ENCODE results near the gene DNMT3B. TPM values are rescaled to one million over a fixed set of nuclear protein-coding genes. Genes with fewer than 3 reads are reported as not detected.

Gene DNMT3B
- total RNA-seq, 2 experiments from 2014 or later, result 0.28 to 0.33 TPM

- Histone ChIP-seq H3K9me3 (ENCODE audit: control insufficient read depth in 1 of 2, insufficient read depth in 1 of 2, low read length in 2 of 2) (no peaks in the 10 kb centered on the region), H3K4me3 (ENCODE audit: low read length) (no peak overlapping the region), H3K27ac (ENCODE audit: low read depth in 1 of 2, low read length in 2 of 2) (no peak overlapping the region), H3K36me3 (ENCODE audit: insufficient read depth, low read length) (no peaks in the 10 kb centered on the region), H3K4me1 (ENCODE audit: insufficient read depth, low read length) (peaks cover 8% of the 10 kb centered on the region), H3K27me3 (ENCODE audit: control insufficient read depth in 1 of 2, insufficient read depth in 2 of 2, low read length in 2 of 2) (no peaks in the 10 kb centered on the region)
- TF ChIP-seq CTCF (IDR thresholded peaks at IDR 0.05), result no peak
- H3K27ac Mint-ChIP-seq, result no peak overlapping the region
- no peaks in the 10 kb centered on the region for H3K27me3 Mint-ChIP-seq
- ChIA-PET CTCF (no interaction called here), POLR2A (no interaction called here)
- H3K9me3 Mint-ChIP-seq, result no peaks in the 10 kb centered on the region
- peaks cover 5% of the 10 kb centered on the region for H3K4me1 Mint-ChIP-seq (ENCODE audit: low read depth)
- H3K36me3 Mint-ChIP-seq (ENCODE audit: low read depth), result no peaks in the 10 kb centered on the region
- intact Hi-C loops (cut with DNase I, micrococcal nuclease), result loop anchor here in 1 of 2 experiments (5.0 kb wide), 1 partner anchor 156 kb away; no protein-coding TSS in a partner anchor
- no peak overlapping the region for H3K4me3 Mint-ChIP-seq
- DNase-seq (no peak), ATAC-seq (ENCODE audit: poor library complexity) (no peak)
These were observed 24.0 kb downstream of the DNMT3B start for GRCh38 chr20:32786059-32786760.

- ChIA-PET CTCF (no interaction called here), POLR2A (no interaction called here)
- no peaks in the 10 kb centered on the region for H3K27me3 Mint-ChIP-seq
These were observed 25.0 kb downstream of the DNMT3B start for GRCh38 chr20:32787168-32787567.

More at GRCh38 chr20:32787168-32787567, 25.0 kb downstream of the DNMT3B start:
- H3K36me3 Mint-ChIP-seq (ENCODE audit: low read depth), result no peaks in the 10 kb centered on the region
- Histone ChIP-seq H3K27me3 (ENCODE audit: control insufficient read depth in 1 of 2, insufficient read depth in 2 of 2, low read length in 2 of 2) (no peaks in the 10 kb centered on the region), H3K4me3 (ENCODE audit: low read length) (no peak overlapping the region), H3K4me1 (ENCODE audit: insufficient read depth, low read length) (peaks cover 15% of the 10 kb centered on the region), H3K36me3 (ENCODE audit: insufficient read depth, low read length) (no peaks in the 10 kb centered on the region), H3K27ac (ENCODE audit: low read depth in 1 of 2, low read length in 2 of 2) (no peak overlapping the region), H3K9me3 (ENCODE audit: control insufficient read depth in 1 of 2, insufficient read depth in 1 of 2, low read length in 2 of 2) (no peaks in the 10 kb centered on the region)
- H3K27ac Mint-ChIP-seq, result no peak overlapping the region
- DNase-seq (no peak), ATAC-seq (ENCODE audit: poor library complexity) (no peak)
- intact Hi-C loops (cut with DNase I, micrococcal nuclease), result loop anchor here in 1 of 2 experiments (5.0 kb wide), 1 partner anchor 155 kb away; no protein-coding TSS in a partner anchor
- H3K4me3 Mint-ChIP-seq, result no peak overlapping the region
- peaks cover 15% of the 10 kb centered on the region for H3K4me1 Mint-ChIP-seq (ENCODE audit: low read depth)
- H3K9me3 Mint-ChIP-seq, result no peaks in the 10 kb centered on the region
- no peak for TF ChIP-seq CTCF (IDR thresholded peaks at IDR 0.05)
